Karpas-422 (cell line): ENCODE measurements around the gene G3BP1. TPM values are rescaled to one million over a fixed set of nuclear protein-coding genes. Genes with fewer than 3 reads are reported as not detected.

Experiments
- total RNA-seq: library from RNA; depleted of rRNA; stranded (reverse); fragments of >200 nt; shearing (Covaris generic); gene quantifications from 2 replicates; pipeline ENCODE4 v1.2.3, GENCODE V29; 2014; ENCODE audit warnings: low replicate concordance; rRNA removed

G3BP1 gene
- total RNA-seq, 1 experiment from 2014 or later = 186 TPM

Other genes with a start within 250 kb of the G3BP1 start
- gene FAT2, start 180.6 kb upstream of the G3BP1 start, total RNA-seq = not detected in 2 replicates
- gene SPARC, start 85.0 kb upstream of the G3BP1 start, total RNA-seq = 0.54 TPM in 1 of 2 replicates, not detected in the other
- 104 and 114 TPM in 2 replicates for gene ATOX1, start 13.3 kb upstream of the G3BP1 start, total RNA-seq
- gene GLRA1, start 152.9 kb downstream of the G3BP1 start, total RNA-seq = not detected in 2 replicates